ENCODE results near the gene TTC39B.

Gene TTC39B

GRCh38 chr9:15116130-15116580, 190.9 kb downstream of the TTC39B start:
- DNase-seq = no peak

DNA sequence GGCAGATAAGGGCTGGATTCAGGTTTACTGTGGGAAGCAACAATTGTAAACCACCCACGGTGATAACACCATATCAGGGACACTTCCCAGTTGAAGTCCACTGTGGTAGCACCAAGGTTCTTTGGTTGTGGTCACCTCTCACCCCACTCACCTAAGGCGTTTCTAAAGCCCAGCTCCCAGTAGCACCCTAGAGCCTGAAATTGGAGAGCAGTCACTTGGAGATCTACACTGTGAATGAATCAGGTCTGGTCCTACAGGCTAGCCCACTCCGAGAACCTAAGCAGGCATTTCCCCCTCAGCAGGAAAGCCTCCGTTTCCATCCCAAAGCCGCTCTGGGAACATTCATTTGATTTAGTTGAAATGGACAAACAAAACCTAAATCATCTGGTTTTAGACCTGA, 191.3 kb downstream of the TTC39B start:
- DNase-seq = no peak

- DNase-seq = no peak
Observed at GRCh38 chr9:15115041-15115440, 192.0 kb downstream of the TTC39B start.
